ENCODE results near the gene ESD. TPM values are rescaled to one million over a fixed set of nuclear protein-coding genes. Genes with fewer than 3 reads are reported as not detected.
"Not testable (repeated sequence)": the region's sequence is repeated elsewhere in the genome, so short reads cannot be mapped to it uniquely, and the experiment has no call there.

Gene ESD
- total RNA-seq, 2 experiments from 2014 or later, result 95.7 to 104 TPM

DNA sequence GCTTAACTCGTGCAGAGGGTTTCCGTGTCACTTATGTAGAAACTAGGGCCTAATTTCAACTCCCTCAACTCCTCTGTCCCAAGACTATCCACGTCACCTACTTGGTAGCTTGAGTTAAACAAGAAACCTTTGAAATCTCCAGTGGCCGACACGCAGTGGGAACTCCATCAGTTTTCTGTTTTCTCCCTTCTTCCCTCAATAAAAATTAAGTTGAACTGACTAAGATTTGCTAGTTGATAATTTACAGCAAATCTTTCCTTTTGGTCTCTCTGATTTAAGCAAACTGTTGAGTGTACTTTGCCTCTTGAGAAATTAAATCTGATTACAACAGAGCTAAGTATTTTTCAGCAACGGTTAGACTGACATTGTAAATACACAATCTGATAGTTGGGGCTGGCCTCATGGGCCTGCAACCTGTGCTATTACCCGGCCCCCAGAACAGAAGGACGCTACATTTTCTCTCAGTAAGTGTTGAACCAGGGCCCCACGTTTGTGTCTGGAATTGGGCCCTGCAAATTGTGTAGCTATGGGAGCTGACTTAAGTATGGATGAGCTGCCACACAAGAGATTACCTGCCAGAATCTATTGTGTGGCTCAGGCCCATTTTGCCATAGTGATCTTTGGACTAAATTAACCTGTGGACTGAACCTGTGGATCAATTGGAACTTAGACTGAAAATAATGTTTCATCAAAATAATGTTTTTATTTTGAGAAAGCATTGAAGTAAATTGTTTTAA lies 708 bp upstream of the ESD start:
- CTCF ChIA-PET, result no interaction called here
- POLR2A ChIA-PET, result interaction anchor here (0.8 kb wide), 1 partner anchor 244 kb away, joined by 3 read pairs; no protein-coding TSS in a partner anchor

- POLR2A ChIA-PET, result interaction anchor here (0.6 to 1.3 kb wide), 2 partner anchors 243 to 1298 kb away, joined by 3 read pairs; partner anchors contain the start of genes LRCH1 and MED4
- CTCF ChIA-PET, result no interaction called here
Measured at GRCh38 chr13:46796129-46796514, 839 bp downstream of the ESD start.

- POLR2A ChIA-PET, result interaction anchor here (0.7 to 1.3 kb wide), 2 partner anchors 21 to 1299 kb away, joined by 3 read pairs; partner anchors contain the start of gene MED4
- CTCF ChIA-PET, result no interaction called here
Measured at GRCh38 chr13:46795321-46795720, 1.6 kb downstream of the ESD start.

DNA sequence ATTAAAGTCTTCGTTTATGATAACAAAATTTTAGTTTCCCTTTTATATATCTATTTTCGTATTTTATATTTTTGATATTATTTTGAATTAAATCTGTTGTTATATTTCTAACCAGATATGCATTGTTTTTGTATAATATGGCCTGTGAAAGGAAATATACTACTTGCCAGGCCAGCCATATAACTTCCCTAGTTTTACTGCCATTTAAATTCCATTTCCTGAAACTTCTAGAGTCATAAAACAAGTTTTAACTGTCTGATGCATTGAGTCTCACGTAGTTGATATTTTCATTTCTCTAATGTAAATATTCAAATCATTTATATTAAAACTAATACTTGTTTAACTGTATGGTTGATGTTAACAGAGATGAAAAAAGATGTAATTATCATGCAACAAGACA lies 13.5 kb downstream of the ESD start:
- ChIA-PET CTCF (no interaction called here), POLR2A (no interaction called here)

DNA sequence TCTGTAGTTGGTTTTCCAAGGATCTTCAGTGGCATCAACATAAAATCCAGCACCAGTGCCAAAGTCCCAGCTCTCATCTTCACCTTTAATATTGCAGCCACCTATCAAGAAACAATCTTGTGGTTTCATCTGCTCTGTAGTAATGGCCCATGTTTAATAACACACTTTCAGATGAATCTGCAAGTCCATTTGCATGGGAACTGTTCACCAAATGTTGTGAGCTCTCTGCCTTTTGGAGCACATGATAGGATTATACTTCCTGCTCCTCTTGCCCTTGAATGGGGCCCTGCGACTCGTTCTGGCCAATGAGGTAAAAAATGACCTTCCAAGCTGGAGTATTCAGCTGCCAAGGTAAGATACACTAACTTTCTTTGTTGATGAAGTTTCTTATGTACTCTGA lies 14.3 kb downstream of the ESD start:
- POLR2A ChIA-PET, result no interaction called here

DNA sequence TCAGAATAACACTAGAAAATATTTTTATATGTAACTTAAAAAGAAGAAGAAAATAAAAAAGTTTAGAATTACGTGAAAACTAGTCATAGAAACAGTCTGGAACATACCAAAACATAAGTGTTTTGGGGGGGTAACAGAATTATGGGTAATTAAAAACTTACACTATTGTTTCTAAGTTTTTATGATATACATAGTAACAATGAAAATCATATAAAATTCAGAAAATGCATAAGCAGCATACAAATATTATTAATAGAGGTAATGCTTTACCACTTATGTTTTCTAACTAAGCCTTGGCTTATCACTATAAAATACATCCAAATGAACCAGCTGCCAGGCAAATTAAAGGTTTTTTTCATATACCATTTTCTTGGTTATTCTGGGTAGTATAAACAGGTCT lies 14.9 kb downstream of the ESD start:
- ChIA-PET POLR2A (no interaction called here), CTCF (no interaction called here)

More for the DNA sequence above, 14.3 kb downstream of the ESD start:
- CTCF ChIA-PET, result no interaction called here

DNA sequence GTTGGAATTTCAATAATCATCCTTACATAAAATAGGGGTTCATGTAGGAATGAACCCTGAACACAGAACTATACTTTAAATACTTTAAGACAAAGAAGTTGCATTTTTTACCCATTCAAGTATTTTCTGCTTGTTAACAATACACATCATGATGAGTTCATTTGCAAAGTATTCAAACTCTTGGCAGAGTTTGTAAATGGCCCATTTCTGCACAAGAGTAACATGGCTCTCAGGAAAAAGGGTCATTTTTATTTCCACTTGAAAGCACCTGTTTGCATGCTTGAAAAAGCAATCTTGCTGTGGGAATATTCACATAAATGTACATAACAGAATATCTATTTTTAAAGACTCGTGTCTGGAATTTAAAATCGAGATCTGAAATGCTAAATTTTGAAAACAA lies 18.1 kb downstream of the ESD start:
- CTCF ChIA-PET, result no interaction called here
- POLR2A ChIA-PET, result no interaction called here

GRCh38 chr13:46778095-46778494 lies 18.9 kb downstream of the ESD start:
- CTCF ChIA-PET, result interaction anchor here (0.6 kb wide), 1 partner anchor 1418 kb away, joined by 3 read pairs; no protein-coding TSS in a partner anchor
- POLR2A ChIA-PET, result no interaction called here

DNA sequence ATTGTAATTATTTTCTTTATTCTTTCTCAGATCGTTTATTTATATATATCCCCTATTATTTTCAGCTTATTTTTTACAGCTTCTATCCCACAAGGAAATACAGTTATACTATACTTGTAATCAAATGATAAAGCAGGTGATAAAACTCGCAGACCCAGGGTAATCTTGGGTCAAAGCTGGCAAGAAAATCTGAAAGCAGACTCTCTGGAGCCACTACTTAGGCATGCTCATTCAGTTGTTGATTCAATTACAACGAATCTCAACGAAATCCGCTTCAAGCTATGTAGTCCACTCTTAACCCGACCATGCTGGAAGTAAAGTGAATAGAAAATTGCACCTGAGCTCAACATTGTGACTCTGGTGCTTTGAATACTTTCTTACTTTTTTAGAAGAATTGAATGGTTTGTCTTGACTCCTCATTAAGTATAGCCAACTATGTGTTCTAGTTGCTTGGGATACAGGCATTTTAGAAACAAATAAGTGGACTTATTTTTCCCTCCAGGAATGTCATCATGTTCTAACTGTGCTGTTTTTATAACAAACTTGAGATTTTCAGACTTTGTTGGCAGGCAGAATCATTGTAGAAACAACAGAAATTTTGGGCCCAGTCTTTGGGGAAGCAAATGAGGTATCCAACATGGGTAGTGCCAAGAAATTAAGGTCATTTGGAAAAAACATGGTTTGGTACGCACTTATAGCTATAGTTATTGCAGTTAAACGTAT lies 21.4 kb downstream of the ESD start:
- ChIA-PET CTCF (no interaction called here), POLR2A (no interaction called here)

DNA sequence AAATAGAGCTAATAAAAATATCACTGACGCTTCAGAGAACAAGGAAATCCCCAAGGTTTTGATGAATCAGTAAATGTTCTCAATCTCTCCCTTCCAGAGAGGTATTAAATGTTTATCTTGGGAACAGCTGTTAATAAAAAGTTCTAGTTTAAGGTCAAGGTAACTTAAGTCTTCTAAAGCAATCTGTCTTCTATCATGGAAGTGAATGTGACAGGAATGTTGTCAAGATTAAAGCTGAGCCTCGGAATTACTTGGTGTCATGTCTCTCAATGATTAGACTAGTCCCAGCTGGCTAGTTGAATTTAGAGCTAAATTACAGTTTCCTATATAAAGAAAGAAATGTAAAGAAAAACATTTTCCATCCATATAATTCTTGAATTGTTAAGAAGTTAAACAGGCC lies 23.4 kb downstream of the ESD start:
- POLR2A ChIA-PET, result no interaction called here

DNA sequence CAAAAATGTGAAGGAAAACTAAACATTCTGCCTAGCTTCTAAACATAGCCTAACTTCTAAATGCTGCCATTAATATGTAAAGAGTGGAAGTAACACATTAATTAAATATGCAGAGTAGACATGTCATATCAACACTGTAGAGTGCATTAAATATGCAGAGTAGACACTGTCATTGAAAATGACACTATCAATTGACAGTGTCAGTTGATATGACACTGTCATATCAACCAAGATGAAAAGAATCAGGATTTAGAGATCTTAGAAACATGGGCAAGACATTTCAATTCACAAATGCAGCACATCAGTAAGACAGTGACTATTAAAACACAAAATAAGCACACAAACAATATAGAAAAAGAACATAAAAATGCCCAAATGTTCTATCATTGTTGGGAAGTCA lies 25.3 kb downstream of the ESD start:
- POLR2A ChIA-PET, result no interaction called here
- CTCF ChIA-PET, result no interaction called here

More for the DNA sequence above, 23.4 kb downstream of the ESD start:
- CTCF ChIA-PET, result interaction anchor here (0.6 kb wide), 1 partner anchor 231 kb away, joined by 4 read pairs; no protein-coding TSS in a partner anchor

GRCh38 chr13:46769925-46770324 lies 27.0 kb downstream of the ESD start:
- POLR2A ChIA-PET, CTCF ChIA-PET: not testable (repeated sequence)

- ChIA-PET CTCF (no interaction called here), POLR2A (no interaction called here)
Measured at GRCh38 chr13:46761866-46762265, 35.1 kb downstream of the ESD start.

DNA sequence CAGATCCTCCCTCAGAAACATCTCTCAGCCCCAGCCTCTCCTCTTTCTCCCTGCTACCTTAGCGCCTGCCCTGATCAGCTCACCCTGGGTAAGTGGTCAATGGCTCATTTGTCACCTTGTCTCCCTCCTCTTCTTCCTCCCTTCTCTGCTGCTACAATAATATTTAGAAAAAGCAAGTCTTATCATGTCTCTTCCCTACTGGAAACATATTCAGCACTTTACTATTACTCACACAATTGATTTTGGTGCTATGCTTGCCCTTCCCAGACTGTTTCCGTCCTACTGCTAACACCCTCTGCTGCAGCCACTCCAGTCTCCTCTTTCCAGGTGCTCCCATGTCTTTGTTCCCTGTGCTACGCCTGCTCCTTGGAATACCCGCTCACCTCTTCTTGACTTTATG lies 35.8 kb downstream of the ESD start:
- ChIA-PET POLR2A (no interaction called here), CTCF (no interaction called here)

GRCh38 chr13:46759846-46760245 lies 37.1 kb downstream of the ESD start:
- POLR2A ChIA-PET, result no interaction called here
- CTCF ChIA-PET, result no interaction called here

- POLR2A ChIA-PET, result no interaction called here
- CTCF ChIA-PET, result no interaction called here
Measured at GRCh38 chr13:46757640-46758039, 39.3 kb downstream of the ESD start.

GRCh38 chr13:46756977-46757376 lies 40.0 kb downstream of the ESD start:
- CTCF ChIA-PET, result no interaction called here
- POLR2A ChIA-PET, result no interaction called here

DNA sequence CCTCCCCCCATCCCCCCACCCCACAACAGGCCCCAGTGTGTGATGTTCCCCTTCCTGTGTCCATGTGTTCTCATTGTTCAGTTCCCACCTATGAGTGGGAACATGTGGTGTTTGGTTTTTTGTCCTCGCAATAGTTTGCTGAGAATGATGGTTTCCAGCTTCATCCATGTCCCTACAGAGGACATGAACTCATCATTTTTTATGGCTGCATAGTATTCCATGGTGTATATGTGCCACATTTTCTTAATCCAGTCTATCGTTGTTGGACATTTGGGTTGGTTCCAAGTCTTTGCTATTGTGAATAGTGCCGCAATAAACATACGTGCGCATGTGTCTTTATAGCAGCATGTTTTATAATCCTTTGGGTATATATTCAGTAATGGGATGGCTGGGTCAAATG lies 41.5 kb downstream of the ESD start:
- CTCF ChIA-PET, POLR2A ChIA-PET: not testable (repeated sequence)

DNA sequence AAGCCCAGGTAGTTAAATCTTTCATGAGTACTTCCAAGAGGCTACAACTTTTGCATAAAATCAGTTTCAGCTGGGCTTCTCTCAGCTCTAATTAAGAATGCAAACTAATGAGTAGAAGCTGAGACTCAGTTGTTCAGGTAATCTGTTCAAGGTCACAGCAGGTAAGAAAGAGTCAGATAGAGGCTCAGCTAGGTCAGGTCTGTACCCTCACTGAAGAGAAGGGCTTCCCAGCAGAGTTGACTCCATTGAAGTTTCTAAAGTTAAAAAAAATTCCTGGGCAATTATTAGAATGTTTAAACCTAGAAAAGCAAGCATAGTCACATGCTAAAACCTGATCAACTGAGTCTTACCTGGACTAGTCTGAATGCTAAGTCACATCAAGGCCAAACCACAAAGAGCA lies 42.1 kb downstream of the ESD start:
- CTCF ChIA-PET, result no interaction called here
- POLR2A ChIA-PET, result no interaction called here

GRCh38 chr13:46753917-46754316 lies 43.0 kb downstream of the ESD start:
- POLR2A ChIA-PET, result no interaction called here
- CTCF ChIA-PET, result no interaction called here

DNA sequence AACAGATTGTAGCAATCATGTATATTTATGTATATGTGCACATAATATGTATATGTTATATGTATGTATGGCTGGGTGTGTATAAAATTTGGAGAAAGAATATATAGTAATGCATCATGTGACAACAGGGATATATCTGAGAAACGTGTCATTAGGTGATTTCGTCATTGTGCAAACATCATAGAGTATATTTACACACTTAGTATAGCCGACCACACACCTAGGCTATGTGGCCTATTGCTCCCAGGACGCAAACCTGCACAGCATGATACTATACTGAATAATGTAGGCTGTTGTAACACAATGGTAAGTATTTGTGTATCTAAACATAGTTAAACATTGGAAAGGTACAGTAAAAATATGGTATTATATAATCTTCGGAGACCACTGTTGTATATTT lies 43.8 kb downstream of the ESD start:
- ChIA-PET POLR2A (no interaction called here), CTCF (no interaction called here)

Data from activated CD8-positive, alpha-beta memory T cell treated with anti-CD3 and anti-CD28 coated beads for 36 hours (primary cell).